DND-41 (cell line): Measurements from ENCODE around the gene DNAJC6.
"Not testable (repeated sequence)": the region's sequence is repeated elsewhere in the genome, so short reads cannot be mapped to it uniquely, and the experiment has no call there.

Experiments used
- ATAC-seq: fragments of 200-7000 bp; cut with Tn5 transposase; 3 replicates; pipeline ENCODE4 v1.9.1; 2021; ENCODE audit warnings: low read depth; ENCODE audit not compliant: insufficient read depth
- DNase-seq: peaks from one replicate; pipeline ENCODE4 v3.0.0-alpha.2; 2020
- H2AFZ ChIP-seq: 2 replicates; pipeline ENCODE4 v1.6.0; 2012; ENCODE audit warnings: low read depth, low read length
- H3K27ac ChIP-seq: 2 replicates; pipeline ENCODE4 v1.5.1; 2012; ENCODE audit warnings: low read length, inconsistent platforms
- H3K27me3 ChIP-seq: fragments of 200-600 bp; sonication (generic); 2 replicates; pipeline ENCODE4 v1.6.0; 2012; ENCODE audit warnings: low read length, mild to moderate bottlenecking, inconsistent platforms; ENCODE audit not compliant: insufficient read depth, poor library complexity
- H3K36me3 ChIP-seq: 2 replicates; pipeline ENCODE4 v1.5.1; 2012; ENCODE audit warnings: low read length, inconsistent platforms; ENCODE audit not compliant: insufficient read depth
- H3K4me1 ChIP-seq: 2 replicates; pipeline ENCODE4 v1.5.1; 2012; ENCODE audit warnings: mild to moderate bottlenecking, low read length; ENCODE audit not compliant: insufficient read depth
- H3K4me2 ChIP-seq: 2 replicates; pipeline ENCODE4 v1.6.0; 2012; ENCODE audit warnings: mild to moderate bottlenecking, moderate library complexity, low read length, inconsistent platforms; ENCODE audit not compliant: insufficient read depth
- H3K4me3 ChIP-seq, 2 experiments: fragments of 200-600 bp in 1 of 2; shearing (Covaris generic) in 1 of 2; 2 replicates each; pipeline ENCODE4 v1.5.1; 2012 to 2016; ENCODE audit warnings: inconsistent platforms in 2 of 2, low read length in 2 of 2, mild to moderate bottlenecking in 2 of 2, low read depth in 1 of 2, moderate library complexity in 1 of 2
- H3K79me2 ChIP-seq: 2 replicates; pipeline ENCODE4 v1.6.0; 2012; ENCODE audit warnings: low read length, inconsistent platforms; ENCODE audit not compliant: insufficient read depth
- H3K9ac ChIP-seq: 2 replicates; pipeline ENCODE4 v1.6.0; 2012; ENCODE audit warnings: low read depth, mild to moderate bottlenecking, inconsistent platforms, low read length, moderate library complexity
- H3K9me3 ChIP-seq: 2 replicates; pipeline ENCODE4 v1.5.1; 2012; ENCODE audit warnings: low read length, moderate library complexity, mild to moderate bottlenecking, inconsistent platforms; ENCODE audit not compliant: insufficient read depth, severe bottlenecking
- H4K20me1 ChIP-seq: 2 replicates; pipeline ENCODE4 v1.6.0; 2012; ENCODE audit warnings: low read length; ENCODE audit not compliant: insufficient read depth
- CTCF ChIP-seq: IDR thresholded peaks from 2 replicates; pipeline ENCODE4 v1.5.1; 2012; ENCODE audit warnings: borderline replicate concordance, low read length, moderate library complexity, mild to moderate bottlenecking; ENCODE audit not compliant: poor library complexity, severe bottlenecking; ENCODE audit errors: extremely low read depth
- EZH2 ChIP-seq: IDR thresholded peaks from 3 replicates; pipeline ENCODE4 v1.6.1; 2012; ENCODE audit warnings: borderline replicate concordance, low read depth, mild to moderate bottlenecking, moderate library complexity, low read length, inconsistent platforms; ENCODE audit not compliant: severe bottlenecking

Gene DNAJC6

GRCh38 chr1:65449214-65449823 lies 140.0 kb downstream of the DNAJC6 start:
- DNase-seq = no peak
- Histone ChIP-seq H2AFZ (no peak overlapping the region), H3K79me2 (no peaks in the 10 kb centered on the region), H3K27ac (no peak overlapping the region), H4K20me1 (no peaks in the 10 kb centered on the region), H3K4me1 (no peaks in the 10 kb centered on the region), H3K4me3 (no peak overlapping the region), H3K36me3 (no peaks in the 10 kb centered on the region), H3K4me2 (no peak overlapping the region), H3K27me3 (no peaks in the 10 kb centered on the region), H3K9me3 (no peaks in the 10 kb centered on the region), H3K9ac (no peak overlapping the region)
- no peak for TF ChIP-seq CTCF
- TF ChIP-seq EZH2 = no peak
- ATAC-seq = no peak

GRCh38 chr1:65455678-65456077 lies 146.3 kb downstream of the DNAJC6 start:
- not testable (repeated sequence) for H2AFZ ChIP-seq, H4K20me1 ChIP-seq, H3K27ac ChIP-seq, H3K4me3 ChIP-seq, H3K27me3 ChIP-seq, H3K4me1 ChIP-seq, H3K36me3 ChIP-seq, H3K9me3 ChIP-seq, ATAC-seq, H3K79me2 ChIP-seq, DNase-seq, H3K9ac ChIP-seq, H3K4me2 ChIP-seq

- H3K79me2 ChIP-seq = no peaks in the 10 kb centered on the region
These were observed 147.1 kb downstream of the DNAJC6 start for GRCh38 chr1:65456481-65456880.

GRCh38 chr1:65457868-65458267 lies 148.5 kb downstream of the DNAJC6 start:
- Histone ChIP-seq H3K27ac (no peak overlapping the region), H3K4me3 (no peak overlapping the region), H3K27me3 (no peaks in the 10 kb centered on the region), H2AFZ (no peak overlapping the region), H3K4me2 (no peak overlapping the region), H3K4me1 (no peaks in the 10 kb centered on the region), H3K9ac (no peak overlapping the region), H4K20me1 (no peaks in the 10 kb centered on the region), H3K36me3 (no peaks in the 10 kb centered on the region), H3K79me2 (no peaks in the 10 kb centered on the region), H3K9me3 (no peaks in the 10 kb centered on the region)
- TF ChIP-seq CTCF (no peak), EZH2 (no peak)
- DNase-seq (no peak), ATAC-seq (peak; percentile 37; the same call in 1 of the 3 replicates)

More at GRCh38 chr1:65456481-65456880, 147.1 kb downstream of the DNAJC6 start:
- DNase-seq (no peak), ATAC-seq (no peak)
- Histone ChIP-seq H3K4me1 (no peaks in the 10 kb centered on the region), H4K20me1 (no peaks in the 10 kb centered on the region), H3K27ac (no peak overlapping the region), H3K9ac (no peak overlapping the region), H3K27me3 (no peaks in the 10 kb centered on the region), H3K4me3 (no peak overlapping the region), H3K9me3 (no peaks in the 10 kb centered on the region), H3K4me2 (no peak overlapping the region), H3K36me3 (no peaks in the 10 kb centered on the region), H2AFZ (no peak overlapping the region)
- no peak for TF ChIP-seq EZH2
- no peak for TF ChIP-seq CTCF
